ENCODE data around the gene TYW1B. TPM values are rescaled to one million over a fixed set of nuclear protein-coding genes. Genes with fewer than 3 reads are reported as not detected.
"Not testable (repeated sequence)": the region's sequence is repeated elsewhere in the genome, so short reads cannot be mapped to it uniquely, and the experiment has no call there.

TYW1B gene
- total RNA-seq, 1 experiment from 2014 or later = 2.6 TPM

DNA sequence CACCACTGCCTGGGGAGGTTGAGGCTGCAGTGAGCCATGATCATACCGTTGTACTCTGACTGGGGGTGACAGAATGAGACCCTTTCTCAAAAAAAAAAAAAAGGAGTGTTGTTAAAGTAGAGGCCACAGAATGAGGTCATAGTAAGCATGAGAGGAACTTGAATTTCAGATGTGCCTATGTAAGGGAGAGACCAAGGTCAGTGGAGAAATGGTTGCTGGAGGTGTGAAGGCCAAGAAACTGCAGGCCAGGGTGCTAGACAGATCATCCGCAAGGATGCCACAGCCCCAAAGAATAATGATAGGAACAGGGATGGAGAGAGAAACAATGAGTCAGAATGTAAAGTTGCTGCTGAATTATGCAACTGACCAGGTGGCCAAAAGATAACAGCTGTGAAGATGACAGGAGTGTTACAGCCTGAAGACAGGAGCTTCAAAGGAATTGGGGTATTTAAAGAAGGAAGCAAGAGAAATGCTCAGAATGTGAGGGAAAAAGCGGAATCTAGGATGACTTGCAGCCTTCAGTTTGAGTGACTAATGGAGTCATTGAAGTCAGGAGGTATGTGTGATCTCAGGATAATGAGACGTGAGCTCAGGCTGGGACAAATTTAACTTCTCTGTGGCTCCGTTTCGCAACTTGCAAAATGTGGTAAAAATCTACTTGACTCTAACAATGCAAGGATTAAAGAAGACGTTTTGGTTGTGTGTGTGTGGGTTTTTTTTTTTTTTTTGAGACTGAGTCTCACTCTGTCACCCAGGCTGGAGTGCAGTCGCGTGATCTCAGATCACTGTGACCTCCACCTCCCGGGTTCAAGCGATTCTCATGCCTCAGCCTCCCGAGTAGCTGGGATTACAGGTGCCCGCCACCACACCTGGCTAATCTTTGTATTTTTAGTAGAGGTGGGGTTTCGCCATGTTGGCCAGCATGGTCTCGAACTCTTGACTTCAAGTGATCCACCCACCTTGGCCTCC is 22.2 kb downstream of the TYW1B start:
- no peaks in the 10 kb centered on the region for H3K36me3 ChIP-seq (ENCODE audit: insufficient read depth, low read length, poor library complexity, severe bottlenecking)
- H3K27ac ChIP-seq (ENCODE audit: low read depth, low read length, poor library complexity, severe bottlenecking) = no peak overlapping the region
- TF ChIP-seq EZH2 (IDR thresholded peaks at IDR 0.05; ENCODE audit: borderline replicate concordance, low read depth, low read length, poor library complexity, severe bottlenecking) = no peak
- TF ChIP-seq, protein P1, sequence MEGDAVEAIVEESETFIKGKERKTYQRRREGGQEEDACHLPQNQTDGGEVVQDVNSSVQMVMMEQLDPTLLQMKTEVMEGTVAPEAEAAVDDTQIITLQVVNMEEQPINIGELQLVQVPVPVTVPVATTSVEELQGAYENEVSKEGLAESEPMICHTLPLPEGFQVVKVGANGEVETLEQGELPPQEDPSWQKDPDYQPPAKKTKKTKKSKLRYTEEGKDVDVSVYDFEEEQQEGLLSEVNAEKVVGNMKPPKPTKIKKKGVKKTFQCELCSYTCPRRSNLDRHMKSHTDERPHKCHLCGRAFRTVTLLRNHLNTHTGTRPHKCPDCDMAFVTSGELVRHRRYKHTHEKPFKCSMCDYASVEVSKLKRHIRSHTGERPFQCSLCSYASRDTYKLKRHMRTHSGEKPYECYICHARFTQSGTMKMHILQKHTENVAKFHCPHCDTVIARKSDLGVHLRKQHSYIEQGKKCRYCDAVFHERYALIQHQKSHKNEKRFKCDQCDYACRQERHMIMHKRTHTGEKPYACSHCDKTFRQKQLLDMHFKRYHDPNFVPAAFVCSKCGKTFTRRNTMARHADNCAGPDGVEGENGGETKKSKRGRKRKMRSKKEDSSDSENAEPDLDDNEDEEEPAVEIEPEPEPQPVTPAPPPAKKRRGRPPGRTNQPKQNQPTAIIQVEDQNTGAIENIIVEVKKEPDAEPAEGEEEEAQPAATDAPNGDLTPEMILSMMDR (conservative IDR thresholded peaks at IDR 0.05; ENCODE audit: low read depth, low read length) = no peak
- ChIA-PET POLR2A (ENCODE audit: low non-redundant PET) (no interaction called here), CTCF (no interaction called here)
- no peak overlapping the region for H3K4me3 ChIP-seq (ENCODE audit: low read depth, low read length, poor library complexity, severe bottlenecking)
- no peaks in the 10 kb centered on the region for H3K27me3 ChIP-seq (replicated peaks; ENCODE audit: insufficient read depth, low read depth, low read length, poor library complexity)
- H3K9me3 ChIP-seq (ENCODE audit: low read depth, low read length, poor library complexity, severe bottlenecking) = no peaks in the 10 kb centered on the region
- no TSS peak for BruUV-seq (replicated peaks)
- no peaks in the 10 kb centered on the region for H3K4me1 ChIP-seq (ENCODE audit: insufficient read depth, low read length, poor library complexity, severe bottlenecking)
- intact Hi-C loops (cut with micrococcal nuclease; ENCODE audit: unreplicated experiment) = no loop called here
- DNase-seq (ENCODE audit: low spot score) = peak; percentile 15

DNA sequence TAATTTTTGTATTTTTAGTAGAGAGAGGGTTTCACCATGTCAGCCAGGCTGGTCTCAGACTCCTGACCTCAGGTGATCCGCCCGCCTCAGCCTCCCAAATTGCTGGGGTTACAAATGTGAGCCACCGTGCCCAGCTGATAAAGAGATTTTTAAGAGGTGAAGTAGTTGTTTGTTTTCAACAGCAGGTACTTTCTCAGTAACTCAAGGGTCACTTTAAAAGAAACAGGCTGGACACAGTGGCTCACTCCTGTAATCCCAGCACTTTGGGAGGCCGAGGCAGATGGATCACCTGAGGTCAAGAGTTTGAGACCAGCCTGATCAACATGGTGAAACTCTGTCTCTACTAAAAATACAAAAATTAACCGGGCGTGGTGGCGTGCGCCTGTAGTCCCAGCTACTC is 24.2 kb downstream of the TYW1B start:
- intact Hi-C loops (cut with micrococcal nuclease; ENCODE audit: unreplicated experiment) = not testable (repeated sequence)

DNA sequence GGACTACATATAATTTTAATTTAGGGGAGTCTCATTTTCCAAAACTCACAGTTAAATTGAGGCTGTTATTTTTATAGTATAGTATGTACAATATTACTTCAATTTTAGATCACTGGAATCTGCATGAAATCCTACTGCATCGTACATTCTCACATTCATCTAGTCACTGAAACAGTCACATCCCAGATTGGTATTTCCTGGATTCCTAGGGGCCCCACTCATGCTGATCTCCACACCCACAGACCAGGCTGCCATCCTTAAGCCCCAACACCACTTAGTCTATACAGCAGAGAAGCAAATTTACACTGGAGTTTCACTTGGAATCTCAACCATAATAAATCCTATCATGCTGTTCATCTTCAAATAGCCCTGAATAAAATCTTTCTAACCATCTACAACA is 26.4 kb downstream of the TYW1B start:
- DNase-seq (ENCODE audit: low spot score); intact Hi-C loops (cut with micrococcal nuclease; ENCODE audit: unreplicated experiment); H3K27ac ChIP-seq (ENCODE audit: low read depth, low read length, poor library complexity, severe bottlenecking); H3K9me3 ChIP-seq (ENCODE audit: low read depth, low read length, poor library complexity, severe bottlenecking); H3K4me1 ChIP-seq (ENCODE audit: insufficient read depth, low read length, poor library complexity, severe bottlenecking); H3K27me3 ChIP-seq (replicated peaks; ENCODE audit: insufficient read depth, low read depth, low read length, poor library complexity); CTCF ChIA-PET; BruUV-seq (replicated peaks); POLR2A ChIA-PET (ENCODE audit: low non-redundant PET); H3K36me3 ChIP-seq (ENCODE audit: insufficient read depth, low read length, poor library complexity, severe bottlenecking); H3K4me3 ChIP-seq (ENCODE audit: low read depth, low read length, poor library complexity, severe bottlenecking): not testable (repeated sequence)

More for the DNA sequence above, 24.2 kb downstream of the TYW1B start:
- CTCF ChIA-PET; DNase-seq (ENCODE audit: low spot score); H3K4me1 ChIP-seq (ENCODE audit: insufficient read depth, low read length, poor library complexity, severe bottlenecking); H3K27me3 ChIP-seq (replicated peaks; ENCODE audit: insufficient read depth, low read depth, low read length, poor library complexity); POLR2A ChIA-PET (ENCODE audit: low non-redundant PET); H3K9me3 ChIP-seq (ENCODE audit: low read depth, low read length, poor library complexity, severe bottlenecking); H3K27ac ChIP-seq (ENCODE audit: low read depth, low read length, poor library complexity, severe bottlenecking); BruUV-seq (replicated peaks); H3K36me3 ChIP-seq (ENCODE audit: insufficient read depth, low read length, poor library complexity, severe bottlenecking); H3K4me3 ChIP-seq (ENCODE audit: low read depth, low read length, poor library complexity, severe bottlenecking): not testable (repeated sequence)

DNA sequence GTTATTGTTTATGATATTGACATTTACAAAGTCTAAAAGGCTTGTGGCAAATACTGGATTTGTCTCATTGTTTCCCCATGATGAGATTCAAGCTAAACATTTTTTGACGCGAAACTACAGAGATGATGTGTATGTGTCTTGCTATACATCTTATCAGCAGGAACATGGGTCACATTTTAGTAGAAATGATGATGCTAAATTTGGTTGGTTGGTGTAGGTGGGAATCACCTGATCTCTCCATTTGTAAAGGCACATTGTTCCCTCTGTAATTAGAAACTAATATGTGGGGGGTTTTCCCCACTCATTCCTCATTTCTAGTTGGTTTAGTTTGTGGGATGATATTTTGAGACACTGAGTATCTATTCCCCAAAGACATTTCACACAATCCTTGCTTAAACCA is 32.6 kb downstream of the TYW1B start:
- BruUV-seq (replicated peaks); H3K4me3 ChIP-seq (ENCODE audit: low read depth, low read length, poor library complexity, severe bottlenecking); POLR2A ChIA-PET (ENCODE audit: low non-redundant PET); H3K27ac ChIP-seq (ENCODE audit: low read depth, low read length, poor library complexity, severe bottlenecking); H3K4me1 ChIP-seq (ENCODE audit: insufficient read depth, low read length, poor library complexity, severe bottlenecking); H3K9me3 ChIP-seq (ENCODE audit: low read depth, low read length, poor library complexity, severe bottlenecking); DNase-seq (ENCODE audit: low spot score); H3K27me3 ChIP-seq (replicated peaks; ENCODE audit: insufficient read depth, low read depth, low read length, poor library complexity); H3K36me3 ChIP-seq (ENCODE audit: insufficient read depth, low read length, poor library complexity, severe bottlenecking); CTCF ChIA-PET; intact Hi-C loops (cut with micrococcal nuclease; ENCODE audit: unreplicated experiment): not testable (repeated sequence)
